Stimulated activated naive CD8-positive, alpha-beta T cell treated with anti-CD3 and anti-CD28 coated beads, Interleukin-15, amount 100 ng/mL, for 72 hours (primary cell): ENCODE measurements around the gene ENTPD7.
A peak's percentile ranks its signal among the peaks of the same experiment; 100 is the strongest.

Experiments
- ATAC-seq: fragments of 150-1000 bp; cut with Tn5 transposase; 2 replicates; pipeline ENCODE4 v1.10.0; 2021; ENCODE audit warnings: mild to moderate bottlenecking, moderate library complexity
- DNase-seq, 2 donors: peaks; one replicate each; pipeline ENCODE4 v3.0.0; 2021 to 2022
- H3K27ac Mint-ChIP-seq, 2 donors: one replicate each; pipeline ENCODE4 v1.8.0; 2022; ENCODE audit warnings: mild to moderate bottlenecking in 2 of 2, mixed read lengths in 2 of 2, moderate library complexity in 2 of 2
- H3K27me3 Mint-ChIP-seq: one replicate; pipeline ENCODE4 v1.8.0; 2022; ENCODE audit warnings: mixed read lengths
- H3K4me1 Mint-ChIP-seq: one replicate; pipeline ENCODE4 v1.8.0; 2022; ENCODE audit warnings: mild to moderate bottlenecking, mixed read lengths
- H3K4me3 Mint-ChIP-seq, 2 donors: one replicate each; pipeline ENCODE4 v1.8.0; 2022; ENCODE audit warnings: mild to moderate bottlenecking in 2 of 2, mixed read lengths in 2 of 2, moderate library complexity in 1 of 2
- H3K9me3 Mint-ChIP-seq, 2 donors: one replicate each; pipeline ENCODE4 v1.8.0; 2022; ENCODE audit warnings: mixed read lengths in 2 of 2

Gene ENTPD7

DNA sequence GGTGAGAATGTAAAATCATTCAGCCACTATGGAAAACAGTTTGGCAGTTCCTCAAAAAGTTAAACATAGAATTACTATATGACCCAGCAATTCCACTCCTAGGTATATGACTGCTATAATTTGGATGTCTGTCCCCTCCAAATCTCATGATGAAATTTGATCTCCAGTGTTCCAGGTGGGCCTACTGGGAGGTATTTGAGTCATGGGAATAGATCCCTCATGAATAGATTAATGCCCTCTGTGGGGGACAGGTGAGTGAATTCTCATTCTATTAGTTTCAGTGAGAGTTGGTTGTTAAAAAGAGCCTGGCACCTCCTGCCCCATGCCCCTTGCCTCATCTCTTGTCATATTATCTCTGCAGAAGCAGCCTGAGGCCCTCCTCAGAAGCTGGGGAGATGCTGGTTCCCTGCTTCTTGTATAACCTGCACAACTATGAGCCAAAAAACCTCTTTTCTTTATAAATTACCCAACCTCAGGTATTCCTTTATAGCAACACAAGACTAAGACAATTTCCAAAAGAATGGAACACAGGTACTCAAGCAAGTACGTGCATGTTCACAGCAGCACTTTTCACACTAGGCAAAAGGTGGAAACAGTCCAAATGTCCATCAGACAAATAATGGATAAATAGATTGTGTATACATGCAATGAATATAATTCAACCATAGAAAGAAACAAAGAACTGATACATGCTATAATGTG is 30.2 kb upstream of the ENTPD7 start:
- Mint-ChIP-seq H3K27ac (no peak overlapping the region), H3K27me3 (peaks cover 14% of the 10 kb centered on the region), H3K4me1 (no peaks in the 10 kb centered on the region), H3K4me3 (no peak overlapping the region), H3K9me3 (no peaks in the 10 kb centered on the region)
- ATAC-seq (no peak), DNase-seq (no peak)

- Mint-ChIP-seq H3K4me3 (no peak overlapping the region), H3K9me3 (no peaks in the 10 kb centered on the region), H3K27ac (no peak overlapping the region), H3K4me1 (no peaks in the 10 kb centered on the region), H3K27me3 (peaks cover 19% of the 10 kb centered on the region)
- DNase-seq (no peak), ATAC-seq (peak; percentile 70)
Observed at GRCh38 chr10:99629625-99629978, 29.7 kb upstream of the ENTPD7 start.

DNA sequence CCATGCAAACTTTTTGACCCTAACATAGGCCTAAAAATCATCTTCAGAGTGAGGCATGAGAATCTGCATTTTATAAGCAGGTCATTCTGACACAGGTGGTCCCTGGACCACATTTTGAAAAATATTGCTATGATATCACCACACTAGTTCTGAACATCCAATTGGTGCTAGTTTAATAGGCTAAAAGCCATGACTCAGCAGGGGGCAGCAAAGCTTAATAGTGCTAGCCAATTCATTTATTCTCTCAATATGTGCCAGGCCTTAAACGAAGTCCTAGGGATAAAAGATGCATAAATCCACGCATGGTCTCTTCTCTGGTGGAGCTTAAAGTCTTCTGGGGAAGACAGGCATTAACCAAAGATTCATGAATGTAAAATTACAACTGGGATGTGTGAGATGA is 28.9 kb upstream of the ENTPD7 start:
- no peak overlapping the region for H3K4me3 Mint-ChIP-seq
- peaks cover 27% of the 10 kb centered on the region for H3K27me3 Mint-ChIP-seq
- DNase-seq (no peak), ATAC-seq (peak; percentile 54)
- H3K9me3 Mint-ChIP-seq, result no peaks in the 10 kb centered on the region
- H3K4me1 Mint-ChIP-seq, result no peaks in the 10 kb centered on the region
- no peak overlapping the region for H3K27ac Mint-ChIP-seq

GRCh38 chr10:99630991-99631390 is 28.3 kb upstream of the ENTPD7 start:
- no peaks in the 10 kb centered on the region for H3K9me3 Mint-ChIP-seq

DNA sequence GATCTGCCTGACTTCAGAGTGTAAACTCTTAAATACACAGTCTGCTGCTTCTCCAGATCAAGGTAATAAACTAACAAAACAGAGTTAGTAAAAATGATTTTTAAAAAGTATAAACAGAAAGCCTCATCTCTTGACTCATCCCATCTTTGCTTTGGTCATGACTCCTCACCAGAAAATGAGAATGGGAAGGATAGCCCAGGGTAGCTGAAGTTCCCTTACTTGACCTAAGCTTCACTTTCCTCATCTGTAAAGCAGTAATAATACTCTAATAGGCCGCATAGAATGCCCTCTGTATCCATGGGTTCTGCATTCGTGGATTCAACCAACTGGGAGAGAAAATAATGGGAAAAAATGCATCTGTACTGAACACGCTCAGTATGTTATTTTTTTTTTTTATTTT is 27.8 kb upstream of the ENTPD7 start:
- no peaks in the 10 kb centered on the region for H3K4me1 Mint-ChIP-seq
- DNase-seq (no peak), ATAC-seq (no peak)
- no peak overlapping the region for H3K4me3 Mint-ChIP-seq
- H3K27ac Mint-ChIP-seq, result no peak overlapping the region
- H3K9me3 Mint-ChIP-seq, result no peaks in the 10 kb centered on the region
- peaks cover 38% of the 10 kb centered on the region for H3K27me3 Mint-ChIP-seq

More at GRCh38 chr10:99630991-99631390, 28.3 kb upstream of the ENTPD7 start:
- DNase-seq (no peak), ATAC-seq (no peak)
- Mint-ChIP-seq H3K27ac (no peak overlapping the region), H3K4me3 (no peak overlapping the region), H3K27me3 (peaks cover 33% of the 10 kb centered on the region), H3K4me1 (no peaks in the 10 kb centered on the region)

- Mint-ChIP-seq H3K27ac (no peak overlapping the region), H3K4me3 (no peak overlapping the region), H3K9me3 (no peaks in the 10 kb centered on the region), H3K4me1 (no peaks in the 10 kb centered on the region), H3K27me3 (peaks cover 59% of the 10 kb centered on the region)
- ATAC-seq (no peak), DNase-seq (no peak)
Observed at GRCh38 chr10:99633832-99634231, 25.5 kb upstream of the ENTPD7 start.

GRCh38 chr10:99647601-99648151 is 11.6 kb upstream of the ENTPD7 start:
- Mint-ChIP-seq H3K4me1 (no peaks in the 10 kb centered on the region), H3K27me3 (peaks cover 44% of the 10 kb centered on the region), H3K9me3 (peaks cover 6 to 9% of the 10 kb centered on the region in 2 donors), H3K27ac (no peak overlapping the region), H3K4me3 (no peak overlapping the region)
- no peak for DNase-seq
- ATAC-seq, result no peak

DNA sequence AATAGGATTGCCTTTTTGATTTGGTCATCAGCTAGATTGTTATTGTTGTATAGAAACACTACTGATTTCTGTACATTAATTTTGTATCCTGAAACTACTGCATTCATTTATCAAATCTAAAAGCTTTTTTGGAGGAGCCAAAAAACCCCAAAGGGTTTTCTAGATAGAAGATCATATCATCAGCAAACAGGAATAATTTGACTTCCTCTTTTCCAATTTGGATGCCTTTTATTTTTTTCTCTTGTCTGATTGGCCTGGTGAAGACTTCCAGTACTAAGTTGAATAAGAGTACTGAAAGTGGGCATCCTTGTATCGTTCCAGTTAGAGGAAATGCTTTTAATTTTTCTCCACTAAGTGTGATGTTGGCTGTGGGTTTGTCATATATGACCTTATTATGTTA is 10.6 kb upstream of the ENTPD7 start:
- no peak overlapping the region for H3K27ac Mint-ChIP-seq
- no peaks in the 10 kb centered on the region for H3K4me1 Mint-ChIP-seq
- H3K4me3 Mint-ChIP-seq, result no peak overlapping the region
- peaks cover 6 to 9% of the 10 kb centered on the region in 2 donors for H3K9me3 Mint-ChIP-seq
- ATAC-seq (no peak), DNase-seq (no peak)
- H3K27me3 Mint-ChIP-seq, result peaks cover 40% of the 10 kb centered on the region

GRCh38 chr10:99652800-99653390 is 6.4 kb upstream of the ENTPD7 start:
- Mint-ChIP-seq H3K4me1 (peaks cover 6% of the 10 kb centered on the region), H3K27ac (no peak overlapping the region), H3K27me3 (peaks cover 44% of the 10 kb centered on the region), H3K9me3 (no peaks in the 10 kb centered on the region), H3K4me3 (no peak overlapping the region)
- no peak for DNase-seq
- ATAC-seq, result no peak

DNA sequence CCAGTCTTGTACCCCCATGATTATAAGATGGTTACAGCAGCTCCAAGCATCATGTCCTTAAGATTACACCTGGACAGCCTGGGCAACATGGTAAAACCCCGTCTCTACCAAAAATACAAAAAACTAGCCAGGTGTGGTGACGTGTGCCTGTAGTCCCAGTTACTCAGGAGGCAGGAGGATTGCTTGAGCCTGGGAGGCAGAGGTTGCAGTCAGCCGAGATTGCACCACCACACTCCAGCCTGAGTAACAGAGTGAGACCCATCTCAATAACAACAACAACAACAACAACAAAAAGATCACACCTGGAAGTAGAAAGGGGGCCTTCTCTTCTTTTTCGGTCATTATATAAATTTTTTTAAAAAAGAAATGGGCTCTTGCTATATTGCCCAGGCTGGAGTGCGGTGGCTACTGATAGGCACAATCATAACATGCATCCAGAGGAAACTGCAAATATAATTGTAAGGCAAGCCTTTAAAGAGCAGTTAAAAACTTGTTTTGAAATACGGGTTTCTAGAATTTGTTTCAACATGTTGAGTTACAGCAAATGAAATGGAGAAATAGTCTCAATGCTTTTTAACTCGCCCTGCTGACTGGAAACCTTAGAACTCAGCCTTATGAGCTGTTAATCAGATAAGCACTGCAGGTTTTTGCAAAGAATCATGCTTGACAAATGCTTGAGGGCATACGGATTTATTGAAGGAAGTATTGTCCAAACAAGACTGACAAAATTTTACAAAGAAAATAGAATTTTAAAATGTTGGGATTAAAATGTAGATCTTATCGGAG is 4.7 kb upstream of the ENTPD7 start:
- Mint-ChIP-seq H3K9me3 (no peaks in the 10 kb centered on the region), H3K4me1 (peaks cover 20% of the 10 kb centered on the region), H3K27me3 (peaks cover 34% of the 10 kb centered on the region), H3K27ac (no peak overlapping the region), H3K4me3 (no peak overlapping the region)
- ATAC-seq (no peak), DNase-seq (no peak)

GRCh38 chr10:99656199-99657064 is 2.9 kb upstream of the ENTPD7 start:
- Mint-ChIP-seq H3K27me3 (peaks cover 22% of the 10 kb centered on the region), H3K4me1 (peaks cover 28% of the 10 kb centered on the region), H3K9me3 (no peaks in the 10 kb centered on the region), H3K27ac (no peak overlapping the region), H3K4me3 (no peak overlapping the region)
- DNase-seq, result no peak
- no peak for ATAC-seq

DNA sequence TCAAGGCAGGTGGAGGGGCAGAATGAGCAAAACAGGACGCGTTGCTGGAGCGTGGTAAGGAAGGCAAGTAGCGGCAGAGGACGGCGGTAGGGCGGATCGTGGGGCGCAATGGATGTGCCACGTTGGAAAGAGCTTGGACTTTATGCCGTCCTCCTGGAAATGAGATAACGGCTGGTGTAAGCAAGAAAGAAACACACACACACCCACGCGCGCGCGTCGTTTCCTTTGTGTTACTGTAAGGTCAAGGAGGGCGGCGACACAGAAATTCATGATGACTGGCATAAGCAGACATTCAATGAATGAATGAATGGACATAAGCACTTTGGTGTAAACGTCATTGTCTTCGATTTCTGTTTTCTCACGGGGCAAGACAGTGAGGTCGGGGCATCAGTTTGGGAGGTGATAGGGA is 683 bp upstream of the ENTPD7 start:
- ATAC-seq (peak; percentile 41), DNase-seq (peak; percentile 36 to 52)
- peak overlapping the region; percentile 90 to 95 for H3K4me3 Mint-ChIP-seq
- no peaks in the 10 kb centered on the region for H3K9me3 Mint-ChIP-seq
- H3K27me3 Mint-ChIP-seq, result peaks cover 22% of the 10 kb centered on the region
- peaks cover 28% of the 10 kb centered on the region for H3K4me1 Mint-ChIP-seq
- peak overlapping the region; percentile 95 to 96 for H3K27ac Mint-ChIP-seq

GRCh38 chr10:99659868-99660366 is 608 bp downstream of the ENTPD7 start:
- Mint-ChIP-seq H3K4me1 (peaks cover 28% of the 10 kb centered on the region), H3K9me3 (no peaks in the 10 kb centered on the region), H3K4me3 (peak overlapping the region; percentile 90 to 95), H3K27ac (peak overlapping the region; percentile 9 to 96), H3K27me3 (peaks cover 22% of the 10 kb centered on the region)
- ATAC-seq (no peak), DNase-seq (no peak)

DNA sequence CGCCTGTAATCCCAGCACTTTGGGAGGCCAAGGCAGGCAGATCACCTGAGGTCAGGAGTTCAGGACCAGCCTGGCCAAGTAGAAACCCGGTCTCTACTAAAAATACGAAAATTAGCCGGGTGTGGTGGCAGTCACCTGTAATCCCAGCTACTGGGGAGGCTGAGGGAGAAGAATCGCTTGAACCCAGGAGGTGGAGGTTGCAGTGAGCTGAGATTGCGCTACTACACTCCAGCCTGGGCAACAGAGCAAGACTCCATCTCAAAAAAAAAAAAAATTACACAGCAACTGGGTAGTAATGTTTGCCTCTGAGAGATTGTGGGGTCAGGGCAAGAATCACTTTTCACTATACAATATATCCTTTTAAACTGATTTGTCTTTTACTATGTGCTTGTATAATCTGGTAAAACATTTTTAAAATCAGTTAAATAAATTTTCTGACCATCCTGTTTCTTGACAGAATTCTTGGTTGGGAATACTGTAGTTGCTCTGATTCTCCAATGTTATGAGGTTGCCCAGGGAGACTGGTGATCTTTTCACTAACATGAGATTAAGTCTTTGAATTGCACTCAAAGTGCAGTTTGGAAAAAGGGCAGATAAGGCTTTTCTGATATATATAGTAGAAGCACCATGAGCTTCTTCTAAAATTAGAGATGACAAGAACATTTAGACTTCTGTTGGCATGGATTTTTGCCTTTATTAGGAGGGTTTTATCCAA is 1.5 kb downstream of the ENTPD7 start:
- Mint-ChIP-seq H3K27ac (no peak overlapping the region), H3K4me1 (peaks cover 28% of the 10 kb centered on the region), H3K4me3 (no peak overlapping the region), H3K9me3 (no peaks in the 10 kb centered on the region), H3K27me3 (peaks cover 18% of the 10 kb centered on the region)
- DNase-seq (no peak), ATAC-seq (no peak)
